ENCODE results near the gene PRPF38B. TPM values are rescaled to one million over a fixed set of nuclear protein-coding genes. Genes with fewer than 3 reads are reported as not detected.
"Not testable (repeated sequence)": the region's sequence is repeated elsewhere in the genome, so short reads cannot be mapped to it uniquely, and the experiment has no call there.

The PRPF38B gene
- polyA plus RNA-seq, 1 donor: 104 TPM

- no peak for DNase-seq
Observed at GRCh38 chr1:108670131-108670773, 21.9 kb upstream of the PRPF38B start.

GRCh38 chr1:108671143-108671542 is 21.0 kb upstream of the PRPF38B start:
- no peak for DNase-seq

- DNase-seq: no peak
Observed at GRCh38 chr1:108678706-108679105, 13.4 kb upstream of the PRPF38B start.

DNA sequence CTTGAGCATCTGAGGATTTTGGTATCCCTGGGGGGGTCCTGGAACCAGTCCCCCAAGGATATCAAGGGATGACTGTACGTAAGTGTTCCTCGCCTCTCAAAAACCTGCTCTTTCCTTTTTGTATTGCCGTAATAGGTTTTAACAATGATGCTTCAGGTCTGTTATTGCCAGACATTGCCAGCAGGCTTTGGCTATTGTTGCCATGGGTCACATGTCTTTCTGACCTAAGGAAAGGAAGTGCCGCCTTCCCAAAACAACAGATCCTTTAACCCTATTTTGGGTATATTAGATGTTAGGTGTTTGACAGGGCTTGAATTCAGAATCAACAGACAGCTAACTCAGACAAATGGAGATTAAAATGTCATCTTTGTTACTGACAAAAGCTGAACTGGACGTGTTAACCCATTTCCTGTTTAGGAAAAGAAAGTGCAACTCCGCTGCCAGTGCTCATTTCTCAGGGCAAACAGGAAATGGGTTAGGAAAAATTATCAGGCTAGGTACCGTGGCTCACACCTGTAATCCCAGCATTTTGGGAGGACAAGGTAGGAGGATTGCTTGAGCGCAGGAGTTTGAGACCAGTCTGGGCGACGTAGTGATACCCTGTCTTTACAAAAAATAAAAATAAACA is 12.4 kb upstream of the PRPF38B start:
- no peak for DNase-seq

GRCh38 chr1:108681701-108682100 is 10.4 kb upstream of the PRPF38B start:
- DNase-seq: not testable (repeated sequence)

DNA sequence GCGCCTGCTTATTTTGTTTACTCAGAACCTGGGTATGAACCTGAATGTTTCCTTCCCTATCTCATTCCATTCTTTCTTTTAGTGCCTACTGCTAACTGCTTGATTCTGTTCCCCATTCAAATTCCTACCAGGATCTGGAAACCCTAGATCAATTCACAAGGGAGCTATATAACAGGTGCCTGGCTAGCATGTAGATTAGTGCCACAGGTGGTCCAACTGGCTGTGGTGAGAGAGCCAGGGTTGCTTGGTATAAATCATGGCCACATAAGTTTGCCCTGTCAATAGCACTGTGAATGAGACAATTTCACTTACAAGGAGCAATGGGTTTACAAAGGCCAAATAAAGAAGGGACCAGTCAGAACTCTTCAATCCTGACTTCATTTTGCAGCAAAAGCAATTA is 6.6 kb upstream of the PRPF38B start:
- DNase-seq: no peak

DNA sequence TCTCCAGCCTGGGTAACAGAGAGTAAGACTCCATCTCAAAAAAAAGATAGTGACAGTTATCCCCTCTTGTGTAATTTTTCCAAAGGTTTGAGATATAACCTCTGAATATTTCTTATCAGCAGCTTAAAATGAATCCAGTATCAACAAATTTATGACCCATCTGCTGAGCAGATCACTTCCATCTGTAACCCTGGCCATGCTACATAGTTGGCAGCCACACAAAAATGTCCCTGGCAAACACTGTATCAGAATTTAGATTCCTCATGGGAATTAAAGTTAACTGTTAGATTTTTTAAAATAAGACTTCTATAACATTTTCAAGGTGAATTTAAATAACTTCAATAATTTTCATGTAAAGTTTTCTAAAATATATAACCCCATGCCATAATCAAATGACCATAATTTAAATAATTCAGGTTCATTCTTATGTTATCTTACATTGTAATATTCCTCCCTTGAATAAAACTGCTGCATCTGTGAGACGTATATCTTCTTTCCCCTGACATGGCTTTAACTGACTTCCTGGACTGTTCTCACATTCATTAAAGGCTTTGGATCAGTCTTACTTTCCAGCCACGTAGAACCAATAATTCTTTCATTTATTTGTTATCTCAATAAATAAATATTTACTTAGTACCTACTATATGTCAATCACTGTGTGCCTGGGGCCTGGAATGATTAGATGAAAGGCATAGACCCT is 5.3 kb upstream of the PRPF38B start:
- DNase-seq: no peak

DNA sequence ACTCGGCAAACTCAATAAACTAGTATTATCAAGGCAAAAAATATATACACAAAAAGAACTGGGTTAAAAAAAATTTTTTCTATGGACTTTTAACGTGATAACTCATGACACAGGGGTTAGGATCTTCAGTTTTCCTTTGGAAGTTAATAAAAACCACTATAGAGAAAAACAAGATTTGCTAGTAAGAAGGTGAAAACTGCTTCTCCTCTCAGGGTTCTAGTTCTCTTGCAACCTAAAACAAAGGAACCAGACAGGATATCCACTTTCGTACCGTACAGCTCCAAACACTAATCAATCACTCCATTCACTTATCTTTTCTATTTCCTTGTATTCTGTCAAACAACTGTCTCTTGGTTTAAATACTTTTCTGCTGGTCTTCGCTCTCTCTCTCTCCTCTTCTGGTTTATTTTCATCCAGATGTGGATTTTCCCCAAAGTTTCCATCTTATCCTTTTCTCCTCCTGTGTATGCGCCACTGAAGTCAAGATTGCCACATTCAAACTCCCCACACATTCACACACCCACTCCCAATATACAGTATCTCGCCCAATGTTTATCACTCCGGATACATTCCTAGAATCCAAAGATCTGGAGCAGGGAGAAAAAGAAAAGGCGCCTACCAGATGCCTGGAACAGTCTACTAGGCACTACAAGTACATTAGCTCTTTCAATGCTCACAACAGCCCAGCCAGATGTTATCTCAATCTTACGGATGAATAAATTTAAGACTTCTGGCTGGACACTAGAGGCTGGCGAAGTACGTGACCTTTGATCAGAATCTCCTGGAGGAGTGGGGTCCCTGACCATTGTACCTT is 775 bp upstream of the PRPF38B start:
- DNase-seq: no peak

DNA sequence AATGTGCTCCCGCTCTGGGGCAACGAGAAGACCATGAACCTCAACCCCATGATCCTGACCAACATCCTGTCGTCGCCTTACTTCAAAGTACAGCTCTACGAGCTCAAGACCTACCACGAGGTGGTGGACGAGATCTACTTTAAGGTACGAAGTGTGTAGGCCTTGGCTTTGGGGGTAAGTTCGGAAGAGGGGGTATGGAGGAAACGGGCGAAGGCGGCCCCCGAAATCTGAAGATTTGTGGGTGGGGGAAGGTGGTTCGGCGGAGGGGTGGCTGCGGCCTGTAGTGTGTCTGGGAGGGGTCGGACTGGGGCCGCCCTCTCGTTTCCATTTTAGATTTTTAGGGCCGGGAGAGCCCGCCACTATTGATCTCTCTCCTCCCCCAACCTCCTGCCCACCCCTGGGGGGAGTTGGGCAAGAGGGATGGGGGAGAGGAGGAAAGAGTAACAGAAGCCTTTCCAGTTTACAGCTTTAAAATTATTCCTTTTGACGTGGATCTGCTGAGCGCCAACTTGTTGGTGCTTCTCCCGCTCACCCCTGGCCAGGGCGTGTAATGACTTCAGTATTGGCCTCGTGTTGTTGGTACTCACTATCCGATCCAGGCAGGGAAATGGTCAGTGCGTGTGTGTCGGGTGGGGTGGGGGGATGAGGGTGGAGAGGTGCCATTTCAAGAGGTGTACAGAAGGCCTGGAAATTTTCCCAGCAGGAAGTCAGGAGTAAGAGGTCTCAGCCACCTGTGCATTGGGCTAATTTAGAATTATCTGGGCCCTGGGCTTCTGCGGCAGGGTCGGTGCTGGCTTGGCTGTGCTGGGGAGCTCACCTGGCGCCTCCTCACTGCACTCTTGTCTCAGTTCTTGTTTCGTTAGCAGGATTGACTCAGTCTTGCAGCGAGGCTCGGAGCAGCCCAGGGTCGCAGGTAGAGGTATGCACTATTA is 880 bp downstream of the PRPF38B start:
- DNase-seq: peak; percentile 74

DNA sequence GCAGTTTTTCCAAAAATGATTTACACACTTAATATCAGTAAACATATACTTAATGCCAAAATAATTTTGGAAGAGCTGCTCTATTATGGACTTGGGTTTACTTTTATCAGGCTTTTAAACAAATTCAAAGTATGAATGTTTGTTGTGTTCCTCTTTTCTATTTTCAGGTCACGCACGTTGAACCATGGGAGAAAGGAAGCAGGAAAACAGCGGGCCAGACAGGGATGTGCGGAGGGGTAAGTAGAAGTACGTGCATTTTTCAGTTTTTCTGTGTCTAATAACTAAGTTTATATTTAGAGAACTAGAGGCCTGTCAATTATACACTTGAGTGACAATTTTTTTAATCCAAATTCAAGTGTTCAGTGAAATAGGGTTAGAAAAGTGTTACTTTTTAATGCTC is 3.4 kb downstream of the PRPF38B start:
- DNase-seq: no peak

GRCh38 chr1:108699375-108700332 is 7.5 kb downstream of the PRPF38B start:
- DNase-seq: no peak

DNA sequence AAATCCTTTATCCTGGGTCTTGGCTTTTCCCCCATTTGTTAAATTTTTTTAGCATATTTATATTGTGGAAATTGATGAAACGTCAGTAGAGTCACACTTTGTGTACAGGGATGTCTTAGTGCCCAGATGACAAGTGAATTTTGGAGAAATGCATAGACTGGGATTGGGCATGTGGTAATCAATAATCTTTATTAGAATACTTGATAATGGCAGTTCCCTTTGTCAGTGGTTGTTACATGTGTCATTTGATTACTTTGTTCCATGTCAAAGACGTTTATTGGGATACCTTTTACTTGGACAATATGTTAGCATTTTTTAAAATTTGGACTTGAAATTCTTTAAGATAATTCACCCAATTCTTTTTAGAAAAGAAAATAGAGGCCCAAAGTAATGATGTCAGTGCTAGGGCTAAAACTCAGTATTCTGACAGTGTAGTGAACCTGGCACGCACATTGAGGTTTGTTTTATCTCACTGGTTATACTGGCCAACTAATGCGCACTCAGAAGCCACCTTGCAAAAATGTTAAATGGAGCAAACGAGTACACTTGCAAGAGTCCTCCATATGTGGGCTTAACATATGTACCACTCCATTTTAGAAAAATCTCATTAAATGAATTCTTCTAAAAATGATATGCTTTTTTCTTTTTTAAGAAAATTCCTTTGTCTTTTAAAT is 9.2 kb downstream of the PRPF38B start:
- no peak for DNase-seq

- DNase-seq: not testable (repeated sequence)
Observed at GRCh38 chr1:108702109-108702508, 10.0 kb downstream of the PRPF38B start.

DNA sequence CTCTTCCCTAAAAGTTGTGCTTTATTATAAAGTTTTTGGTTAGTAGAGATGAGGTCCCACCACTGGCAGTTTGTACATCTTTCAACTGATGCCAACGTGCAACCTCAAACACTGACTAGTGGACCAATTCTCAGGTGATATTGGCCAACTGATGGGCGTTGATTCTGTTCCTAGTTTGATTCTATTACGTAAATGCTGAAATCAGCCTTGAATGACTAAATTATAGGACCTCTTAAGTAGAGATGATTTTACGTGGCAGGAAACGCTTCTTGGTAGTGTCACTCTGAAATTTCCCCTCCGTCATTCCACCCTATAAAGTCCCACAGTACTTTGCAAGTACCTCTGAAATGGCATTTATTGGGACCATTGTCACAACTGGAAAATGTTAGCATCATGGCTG is 11.8 kb downstream of the PRPF38B start:
- no peak for DNase-seq

- no peak for DNase-seq
Observed at GRCh38 chr1:108704496-108704895, 12.4 kb downstream of the PRPF38B start.

GRCh38 chr1:108706643-108707042 is 14.5 kb downstream of the PRPF38B start:
- DNase-seq: no peak

DNA sequence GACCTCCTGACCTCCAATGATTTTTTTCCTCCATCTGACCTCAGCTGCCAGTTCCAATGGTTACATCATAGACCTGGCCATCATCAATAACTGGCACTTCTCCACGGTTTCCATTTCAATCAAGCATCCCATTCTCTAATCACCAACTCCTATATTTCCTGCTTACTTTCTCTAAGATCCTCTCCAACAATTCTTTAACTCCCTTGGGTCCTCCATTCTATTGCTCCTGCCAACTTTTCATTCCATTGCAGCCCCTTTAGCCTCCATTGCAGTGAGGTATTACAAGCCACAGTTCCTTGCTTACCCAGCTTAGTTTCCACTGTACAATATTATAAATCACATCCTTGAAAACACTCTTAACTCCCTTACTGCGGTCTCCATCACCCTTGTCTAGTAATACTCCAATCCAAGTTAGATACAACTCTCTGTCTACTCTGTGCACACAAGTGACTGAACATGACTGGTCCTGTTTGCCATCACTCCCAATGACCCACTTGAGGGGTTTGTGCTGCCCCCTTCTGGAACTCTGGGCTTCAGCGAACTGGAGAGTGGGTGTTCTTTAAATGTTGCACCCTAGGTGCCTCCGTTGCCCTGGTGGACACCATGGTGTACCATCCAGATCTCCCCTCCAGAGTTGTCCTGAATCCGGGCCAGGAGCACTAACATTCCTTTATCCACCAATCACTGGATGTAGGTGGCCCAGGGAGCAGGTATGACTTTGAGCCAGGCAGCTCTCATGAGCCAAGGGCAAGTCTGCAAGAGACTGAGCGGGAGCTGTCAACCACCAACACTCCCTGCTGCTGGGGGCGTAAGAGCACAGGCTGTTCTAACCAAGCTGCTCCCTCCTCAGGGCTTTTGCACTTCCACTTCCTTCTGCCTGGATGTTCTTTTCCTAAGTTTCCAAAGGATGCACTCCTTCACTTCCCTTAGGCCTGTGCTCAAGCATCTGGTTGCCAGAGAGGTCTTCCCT is 16.9 kb downstream of the PRPF38B start:
- no peak for DNase-seq

DNA sequence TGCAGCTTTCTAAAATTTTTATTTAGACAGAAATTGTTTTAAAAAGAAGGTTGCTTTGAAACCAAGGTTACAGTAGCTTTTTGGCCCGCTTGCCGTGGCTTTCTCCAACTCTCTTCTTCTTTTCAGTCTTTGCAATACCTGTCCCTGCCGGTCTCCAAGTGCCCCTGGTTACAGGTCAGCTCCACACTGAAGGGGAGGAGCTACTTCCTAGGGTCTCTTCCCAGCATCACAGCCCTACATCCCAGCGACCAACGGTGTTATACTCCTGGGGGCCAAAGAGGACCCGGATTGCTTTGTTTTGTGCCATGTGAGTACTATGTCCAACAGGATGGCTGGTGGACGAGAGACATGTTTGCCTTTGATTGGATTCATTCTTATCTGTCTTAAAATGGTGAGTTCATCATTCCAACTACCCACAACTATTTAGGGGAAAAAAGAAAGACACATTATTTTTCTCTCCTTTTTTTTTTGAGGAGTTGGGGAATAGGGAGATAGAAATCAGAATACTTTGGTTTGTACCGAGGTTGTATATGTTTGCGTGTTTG is 20.6 kb downstream of the PRPF38B start, which contains the start of gene FNDC7:
Gene FNDC7, plus strand, starts transcription at position 303 of the 545 bp plus-strand sequence. Its CDS starts 26 bp downstream, at position 329.
- no peak for DNase-seq
